Prostate gland (tissue), 2 donors: Measurements from ENCODE around the gene SLIT3. TPM values are rescaled to one million over a fixed set of nuclear protein-coding genes. Genes with fewer than 3 reads are reported as not detected.

ENCODE experiments used
- DNase-seq: peaks from one replicate; pipeline ENCODE4 v3.0.0-alpha.2; 2019; ENCODE audit warnings: low spot score
- H3K27ac ChIP-seq, 2 donors: fragments of 200-600 bp; sonication (generic); 2 replicates each; pipeline ENCODE4 v1.5.1; 2017 to 2019
- H3K27me3 ChIP-seq: fragments of 200-600 bp; sonication (generic); replicated peaks from 2 replicates; pipeline ENCODE4 v1.5.1; 2019; ENCODE audit not compliant: insufficient read depth
- H3K36me3 ChIP-seq, 2 donors: fragments of 200-600 bp; sonication (generic); 1 replicate in 1 of 2; 2 replicates in 1 of 2; pipeline versions ENCODE4 v1.5.1 to v1.8.1; 2017 to 2019
- H3K4me1 ChIP-seq: fragments of 200-600 bp; sonication (generic); replicated peaks from 2 replicates; pipeline ENCODE4 v1.5.1; 2019
- H3K4me3 ChIP-seq, 2 donors: fragments of 200-600 bp; sonication (generic); 2 replicates each; pipeline ENCODE4 v1.5.1; 2017 to 2019
- H3K9me3 ChIP-seq: fragments of 200-600 bp; sonication (generic); 2 replicates; pipeline ENCODE4 v1.5.1; 2017
- CTCF ChIP-seq, 4 experiments: fragments of 200-600 bp in 2 of 4; fragments of 450-650 bp in 2 of 4; sonication (generic) in 2 of 4; IDR thresholded peaks; 1 replicate in 3 of 4; 2 replicates in 1 of 4; pipeline ENCODE4 v1.5.1; 2016 to 2019; ENCODE audit warnings: antibody characterized with exemption in 4 of 4, mild to moderate bottlenecking in 2 of 4, moderate library complexity in 2 of 4
- POLR2A ChIP-seq: fragments of 450-650 bp; IDR thresholded peaks from one replicate; pipeline ENCODE4 v1.6.1; 2016; ENCODE audit warnings: antibody characterized with exemption, mild to moderate bottlenecking
- POLR2AphosphoS5 ChIP-seq: sonication (generic); formaldehyde crosslinking; IDR thresholded peaks from one replicate; pipeline ENCODE4 v1.6.1; 2017; ENCODE audit warnings: antibody characterized with exemption
- WGBS: methylation state at CpG from one replicate; pipeline ENCODE4 v1.1.5; 2018; 5-methylcytosine and 5-hydroxymethylcytosine counted together
- intact Hi-C: fragments of 100-400 bp; cut with DNase I; formaldehyde crosslinking; loops from one replicate; pipeline ENCODE4 v1.14.2; 2022
- total RNA-seq, 2 donors: library from RNA; depleted of rRNA; stranded (reverse); fragments of >200 nt; gene quantifications; one replicate each; pipeline ENCODE4 v1.1.0, GENCODE V29; 2016

SLIT3 gene
- total RNA-seq, 2 donors from 2014 or later = 8.3 TPM

DNA sequence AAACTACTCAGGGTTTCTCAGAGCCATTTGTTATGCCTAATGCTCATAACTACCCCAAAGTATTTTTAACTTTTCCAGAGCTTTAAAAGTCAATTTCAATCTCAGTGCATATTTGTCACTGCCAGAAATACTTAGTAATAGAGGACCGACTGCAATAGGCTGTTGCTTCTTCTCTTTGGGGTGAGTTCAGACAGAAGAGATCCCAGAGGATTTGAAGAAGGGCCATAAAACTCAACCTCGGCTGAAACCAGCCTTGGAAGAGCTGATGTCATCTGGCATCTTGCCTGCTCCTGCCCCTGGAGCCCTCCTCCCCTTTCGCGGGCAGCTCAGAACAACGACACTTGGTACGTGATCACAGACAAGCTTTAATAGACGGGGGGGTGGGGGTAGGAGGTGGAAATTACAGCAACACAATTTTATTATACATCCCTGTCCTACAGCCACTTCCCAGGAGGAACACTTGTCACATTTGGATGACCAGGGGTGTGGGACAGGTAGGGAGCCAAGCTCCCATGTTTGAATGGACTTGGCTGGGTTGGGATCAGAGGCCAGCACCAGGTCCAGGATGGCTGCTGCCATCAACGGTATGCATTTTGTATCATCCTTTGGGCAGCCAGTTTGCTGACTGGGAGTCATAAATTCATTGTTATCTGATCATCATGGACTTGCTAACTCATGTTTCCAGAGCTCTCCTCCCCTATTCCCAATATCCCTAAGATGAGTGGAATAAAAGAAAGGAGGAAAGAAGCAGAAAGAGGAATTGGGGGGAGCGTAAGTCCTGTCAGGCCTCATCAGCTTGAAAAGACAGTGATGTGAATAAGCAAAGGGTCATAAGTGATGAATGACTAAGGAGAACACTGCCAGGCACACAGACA is 535.2 kb downstream of the SLIT3 start:
- Histone ChIP-seq H3K9me3 (no peaks in the 10 kb centered on the region), H3K27me3 (no peaks in the 10 kb centered on the region), H3K36me3 (no peaks in the 10 kb centered on the region), H3K4me1 (no peaks in the 10 kb centered on the region), H3K27ac (no peak overlapping the region), H3K4me3 (no peak overlapping the region)
- TF ChIP-seq CTCF (IDR thresholded peaks at IDR 0.05) = no peak
- TF ChIP-seq POLR2A = no peak
- TF ChIP-seq POLR2AphosphoS5 = no peak
- no peak for DNase-seq
- intact Hi-C loops = no loop called here
- WGBS = 24% methylated on average over 9 of the region's 9 CpGs

- no peaks in the 10 kb centered on the region for H3K27me3 ChIP-seq
- intact Hi-C loops = no loop called here
- no peak overlapping the region for H3K4me3 ChIP-seq
- DNase-seq = no peak
- 62% methylated on average over 15 of the region's 15 CpGs for WGBS
- H3K9me3 ChIP-seq = no peaks in the 10 kb centered on the region
- no peaks in the 10 kb centered on the region for H3K36me3 ChIP-seq
- no peak overlapping the region for H3K27ac ChIP-seq
- TF ChIP-seq POLR2A = no peak
- no peak for TF ChIP-seq CTCF (IDR thresholded peaks at IDR 0.05)
- TF ChIP-seq POLR2AphosphoS5 = no peak
- no peaks in the 10 kb centered on the region for H3K4me1 ChIP-seq
These were observed 535.8 kb downstream of the SLIT3 start for GRCh38 chr5:168765086-168765550.

- WGBS = 56% methylated on average over 10 of the region's 10 CpGs
- no peaks in the 10 kb centered on the region for H3K36me3 ChIP-seq
- DNase-seq = no peak
- no peaks in the 10 kb centered on the region for H3K4me1 ChIP-seq
- H3K9me3 ChIP-seq = no peaks in the 10 kb centered on the region
- TF ChIP-seq POLR2A (no peak), POLR2AphosphoS5 (no peak), CTCF (IDR thresholded peaks at IDR 0.05) (no peak)
- H3K27ac ChIP-seq = no peak overlapping the region
- no peaks in the 10 kb centered on the region for H3K27me3 ChIP-seq
- no peak overlapping the region for H3K4me3 ChIP-seq
- intact Hi-C loops = no loop called here
These were observed 544.2 kb downstream of the SLIT3 start for GRCh38 chr5:168756453-168757391.

- WGBS = 81% methylated on average over 7 of the region's 7 CpGs
- Histone ChIP-seq H3K9me3 (no peaks in the 10 kb centered on the region), H3K27ac (no peak overlapping the region), H3K27me3 (no peaks in the 10 kb centered on the region), H3K4me3 (no peak overlapping the region), H3K36me3 (no peaks in the 10 kb centered on the region), H3K4me1 (no peaks in the 10 kb centered on the region)
- no peak for DNase-seq
- intact Hi-C loops = no loop called here
- TF ChIP-seq CTCF (IDR thresholded peaks at IDR 0.05) (no peak), POLR2A (no peak), POLR2AphosphoS5 (no peak)
These were observed 545.3 kb downstream of the SLIT3 start for GRCh38 chr5:168755548-168756093.
